ENCODE data around the gene LHFPL2.

The LHFPL2 gene

DNA sequence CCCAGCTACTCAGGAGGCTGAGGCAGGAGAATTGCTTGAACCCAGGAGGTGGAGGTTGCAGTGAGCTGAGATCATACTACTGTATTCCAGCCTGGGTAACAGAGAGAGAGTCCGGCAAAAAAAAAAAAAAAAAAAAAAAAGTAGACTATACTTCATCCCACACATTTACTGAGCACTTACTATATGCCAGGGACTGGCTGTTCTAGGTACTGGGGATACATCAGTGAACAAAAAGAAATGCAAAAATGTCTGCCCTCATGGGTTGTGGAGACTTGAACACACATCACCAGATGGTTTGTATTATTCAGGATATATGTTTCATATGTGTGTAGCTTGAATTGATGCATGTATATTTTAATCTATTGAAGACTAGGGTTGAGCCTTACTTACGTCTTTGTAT, 2.9 kb upstream of the LHFPL2 start:
- H3K9me2 ChIP-seq (replicated peaks; ENCODE audit: control insufficient read depth, low read length), result no peaks in the 10 kb centered on the region
- no peaks in the 10 kb centered on the region for H4K20me1 ChIP-seq (ENCODE audit: control insufficient read depth, insufficient read depth, low read depth, low read length)
- no peak overlapping the region for H3K4me3 ChIP-seq (ENCODE audit: low read length)
- no peaks in the 10 kb centered on the region for H3K9me3 ChIP-seq (ENCODE audit: control insufficient read depth, insufficient read depth, low read length)
- H3K4me2 ChIP-seq (ENCODE audit: low read length), result no peak overlapping the region
- no peak for TF ChIP-seq CTCF (IDR thresholded peaks at IDR 0.05; ENCODE audit: low read depth, low read length, poor library complexity, severe bottlenecking)
- no peak for TF ChIP-seq EZH2phosphoT487 (IDR thresholded peaks at IDR 0.05; ENCODE audit: borderline replicate concordance, low read length)
- no peak overlapping the region for H3K27ac ChIP-seq (ENCODE audit: low read depth, low read length)
- H3K27me3 ChIP-seq (ENCODE audit: control insufficient read depth, low read length), result peaks cover 16% of the 10 kb centered on the region
- H3K4me1 ChIP-seq (ENCODE audit: control insufficient read depth, low read length), result peaks cover 16% of the 10 kb centered on the region
- no peaks in the 10 kb centered on the region for H3K36me3 ChIP-seq (ENCODE audit: control insufficient read depth, low read length)
- no peaks in the 10 kb centered on the region for H3K79me2 ChIP-seq (ENCODE audit: control insufficient read depth, low read length)
- no peaks in the 10 kb centered on the region for H3F3A ChIP-seq (ENCODE audit: control insufficient read depth, insufficient read depth)

DNA sequence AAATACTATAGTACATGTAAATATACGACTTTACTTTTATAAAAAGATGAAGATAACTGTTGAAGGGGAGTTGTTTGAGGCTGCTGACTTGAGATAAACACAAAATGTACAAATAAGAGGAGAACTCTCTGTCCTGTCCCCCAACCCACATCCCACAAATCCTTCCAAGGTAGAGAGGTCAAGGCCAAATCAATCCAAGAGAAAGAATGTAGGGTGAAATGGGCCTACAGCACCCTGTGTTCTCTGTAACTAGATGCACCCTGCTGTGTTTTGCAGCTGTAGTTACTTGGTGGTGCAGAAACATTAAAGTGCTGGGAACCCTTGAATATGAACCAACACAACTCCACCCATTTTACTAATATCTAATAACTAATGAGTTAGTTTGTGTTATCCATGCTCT, 2.0 kb upstream of the LHFPL2 start:
- Histone ChIP-seq H3K27ac (ENCODE audit: low read depth, low read length) (no peak overlapping the region), H3K9me3 (ENCODE audit: control insufficient read depth, insufficient read depth, low read length) (no peaks in the 10 kb centered on the region), H3K27me3 (ENCODE audit: control insufficient read depth, low read length) (peaks cover 16% of the 10 kb centered on the region), H3K9me2 (replicated peaks; ENCODE audit: control insufficient read depth, low read length) (no peaks in the 10 kb centered on the region), H3F3A (ENCODE audit: control insufficient read depth, insufficient read depth) (no peaks in the 10 kb centered on the region), H3K36me3 (ENCODE audit: control insufficient read depth, low read length) (no peaks in the 10 kb centered on the region), H4K20me1 (ENCODE audit: control insufficient read depth, insufficient read depth, low read depth, low read length) (no peaks in the 10 kb centered on the region), H3K4me2 (ENCODE audit: low read length) (no peak overlapping the region), H3K4me1 (ENCODE audit: control insufficient read depth, low read length) (peaks cover 16% of the 10 kb centered on the region), H3K79me2 (ENCODE audit: control insufficient read depth, low read length) (no peaks in the 10 kb centered on the region), H3K4me3 (ENCODE audit: low read length) (no peak overlapping the region)
- TF ChIP-seq CTCF (IDR thresholded peaks at IDR 0.05; ENCODE audit: low read depth, low read length, poor library complexity, severe bottlenecking) (no peak), EZH2phosphoT487 (IDR thresholded peaks at IDR 0.05; ENCODE audit: borderline replicate concordance, low read length) (no peak)

DNA sequence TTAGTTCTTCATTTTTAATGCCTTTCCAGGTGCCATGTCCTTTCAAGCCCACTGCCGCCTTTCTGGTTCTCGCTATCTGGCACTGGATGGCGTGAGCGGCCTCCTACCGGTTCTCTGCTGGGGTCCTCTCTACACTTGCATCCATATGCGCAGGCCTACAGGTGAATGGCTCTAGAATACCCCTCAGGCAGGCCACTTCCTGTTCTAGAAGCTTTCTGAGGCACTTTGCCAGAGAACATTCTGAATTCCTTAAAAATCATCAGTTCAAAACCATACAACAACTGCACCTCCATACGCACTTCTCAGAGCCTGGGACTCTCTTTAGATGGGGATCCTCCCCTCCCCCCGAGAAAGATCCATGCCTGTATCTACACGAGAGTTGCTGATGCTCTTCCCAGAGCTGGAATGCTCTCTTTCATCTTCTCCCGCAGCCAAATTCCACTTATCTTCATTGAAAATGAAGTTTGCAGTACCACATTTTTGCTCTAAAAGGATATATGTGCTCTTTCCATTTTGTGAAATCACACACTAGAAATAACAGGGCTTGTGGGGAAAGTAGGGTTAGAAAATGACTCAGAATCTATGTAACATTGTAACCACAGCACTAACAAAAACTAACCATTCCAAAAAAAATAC, 1.4 kb upstream of the LHFPL2 start:
- no peak overlapping the region for H3K27ac ChIP-seq (ENCODE audit: low read depth, low read length)
- peaks cover 16% of the 10 kb centered on the region for H3K4me1 ChIP-seq (ENCODE audit: control insufficient read depth, low read length)
- H3K9me3 ChIP-seq (ENCODE audit: control insufficient read depth, insufficient read depth, low read length), result no peaks in the 10 kb centered on the region
- H3K9me2 ChIP-seq (replicated peaks; ENCODE audit: control insufficient read depth, low read length), result no peaks in the 10 kb centered on the region
- H3F3A ChIP-seq (ENCODE audit: control insufficient read depth, insufficient read depth), result no peaks in the 10 kb centered on the region
- no peaks in the 10 kb centered on the region for H3K79me2 ChIP-seq (ENCODE audit: control insufficient read depth, low read length)
- H3K4me2 ChIP-seq (ENCODE audit: low read length), result no peak overlapping the region
- peaks cover 16% of the 10 kb centered on the region for H3K27me3 ChIP-seq (ENCODE audit: control insufficient read depth, low read length)
- H4K20me1 ChIP-seq (ENCODE audit: control insufficient read depth, insufficient read depth, low read depth, low read length), result no peaks in the 10 kb centered on the region
- no peaks in the 10 kb centered on the region for H3K36me3 ChIP-seq (ENCODE audit: control insufficient read depth, low read length)
- H3K4me3 ChIP-seq (ENCODE audit: low read length), result no peak overlapping the region
- no peak for TF ChIP-seq CTCF (IDR thresholded peaks at IDR 0.05; ENCODE audit: low read depth, low read length, poor library complexity, severe bottlenecking)
- no peak for TF ChIP-seq EZH2phosphoT487 (IDR thresholded peaks at IDR 0.05; ENCODE audit: borderline replicate concordance, low read length)
